ENCODE measurements around the gene MYO18B.

- no peak for TF ChIP-seq CTCF (IDR thresholded peaks at IDR 0.05)
- TF ChIP-seq EZH2 (IDR thresholded peaks at IDR 0.05; ENCODE audit: borderline replicate concordance, insufficient read depth, low read depth, low read length, poor library complexity, severe bottlenecking) = no peak
These were observed 308.1 kb downstream of the MYO18B start for GRCh38 chr22:26050079-26050478.
